Smooth muscle cell (in vitro differentiated cells): ENCODE results near the gene ALDH1A2. TPM values are rescaled to one million over a fixed set of nuclear protein-coding genes. Genes with fewer than 3 reads are reported as not detected.

Experiments
- DNase-seq: peaks from one replicate; lab custom pipeline; 2025; ENCODE audit not compliant: unreplicated experiment; lab: John Stamatoyannopoulos, UW
- H2AFZ ChIP-seq: fragments of 200-600 bp; sonication (generic); 2 replicates; pipeline ENCODE4 v1.6.0; 2016; ENCODE audit warnings: antibody characterized with exemption, low read depth, mild to moderate bottlenecking
- H3F3A ChIP-seq: fragments of 200-600 bp; sonication (generic); 2 replicates; pipeline ENCODE4 v1.6.0; 2017; ENCODE audit warnings: antibody characterized with exemption, low read depth
- H3K27ac ChIP-seq: fragments of 200-600 bp; sonication (generic); 2 replicates; pipeline ENCODE4 v1.5.1; 2016; ENCODE audit warnings: low read depth, mild to moderate bottlenecking
- H3K27me3 ChIP-seq: fragments of 200-600 bp; sonication (generic); 2 replicates; pipeline ENCODE4 v1.6.1; 2016; ENCODE audit warnings: low read depth, mild to moderate bottlenecking
- H3K36me3 ChIP-seq: fragments of 200-600 bp; sonication (generic); 2 replicates; pipeline ENCODE4 v1.5.1; 2016; ENCODE audit warnings: low read depth
- H3K4me1 ChIP-seq: fragments of 200-600 bp; sonication (generic); 2 replicates; pipeline ENCODE4 v1.5.1; 2016; ENCODE audit warnings: low read depth
- H3K4me2 ChIP-seq: fragments of 200-600 bp; sonication (generic); 2 replicates; pipeline ENCODE4 v1.6.0; 2016; ENCODE audit warnings: mild to moderate bottlenecking
- H3K4me3 ChIP-seq: fragments of 200-600 bp; sonication (generic); 2 replicates; pipeline ENCODE4 v1.5.1; 2016; ENCODE audit warnings: mild to moderate bottlenecking
- H3K79me2 ChIP-seq: fragments of 200-600 bp; sonication (generic); 2 replicates; pipeline ENCODE4 v1.6.0; 2016; ENCODE audit warnings: low read depth, mild to moderate bottlenecking
- H3K9ac ChIP-seq: fragments of 200-600 bp; sonication (generic); 2 replicates; pipeline ENCODE4 v1.6.0; 2016; ENCODE audit warnings: low read depth
- H3K9me3 ChIP-seq: fragments of 200-600 bp; sonication (generic); replicated peaks from 2 replicates; pipeline ENCODE4 v1.5.1; 2016; ENCODE audit warnings: low read depth
- H4K20me1 ChIP-seq: fragments of 200-600 bp; sonication (generic); 2 replicates; pipeline ENCODE4 v1.6.0; 2016; ENCODE audit warnings: low read depth
- WGBS: methylation state at CpG from one replicate; pipeline ENCODE4 v1.1.7; 2016; ENCODE audit warnings: low lambda C conversion rate; 5-methylcytosine and 5-hydroxymethylcytosine counted together
- polyA plus RNA-seq: library from polyadenylated mRNA; unstranded; fragments of >200 nt; fragmentation: Nextera tagmentation; extraction: Ambion mirVana; gene quantifications from 2 replicates; pipeline ENCODE4 v1.2.1, GENCODE V29; 2016
- total RNA-seq: library from RNA; depleted of rRNA; stranded (reverse); fragments of >200 nt; gene quantifications from 2 replicates; pipeline ENCODE4 v1.2.3, GENCODE V29; 2014
- TF ChIP-seq, protein P1 (sequence below): fragments of 200-600 bp; sonication (generic); IDR thresholded peaks from 2 replicates; pipeline ENCODE4 v1.5.1; 2017; ENCODE audit warnings: borderline replicate concordance, mild to moderate bottlenecking, antibody characterized with exemption; ENCODE audit not compliant: insufficient read depth, poor library complexity, severe bottlenecking

Gene ALDH1A2
- total and polyA plus RNA-seq, 2 experiments from 2014 or later = 0.49 to 2.9 TPM

DNA sequence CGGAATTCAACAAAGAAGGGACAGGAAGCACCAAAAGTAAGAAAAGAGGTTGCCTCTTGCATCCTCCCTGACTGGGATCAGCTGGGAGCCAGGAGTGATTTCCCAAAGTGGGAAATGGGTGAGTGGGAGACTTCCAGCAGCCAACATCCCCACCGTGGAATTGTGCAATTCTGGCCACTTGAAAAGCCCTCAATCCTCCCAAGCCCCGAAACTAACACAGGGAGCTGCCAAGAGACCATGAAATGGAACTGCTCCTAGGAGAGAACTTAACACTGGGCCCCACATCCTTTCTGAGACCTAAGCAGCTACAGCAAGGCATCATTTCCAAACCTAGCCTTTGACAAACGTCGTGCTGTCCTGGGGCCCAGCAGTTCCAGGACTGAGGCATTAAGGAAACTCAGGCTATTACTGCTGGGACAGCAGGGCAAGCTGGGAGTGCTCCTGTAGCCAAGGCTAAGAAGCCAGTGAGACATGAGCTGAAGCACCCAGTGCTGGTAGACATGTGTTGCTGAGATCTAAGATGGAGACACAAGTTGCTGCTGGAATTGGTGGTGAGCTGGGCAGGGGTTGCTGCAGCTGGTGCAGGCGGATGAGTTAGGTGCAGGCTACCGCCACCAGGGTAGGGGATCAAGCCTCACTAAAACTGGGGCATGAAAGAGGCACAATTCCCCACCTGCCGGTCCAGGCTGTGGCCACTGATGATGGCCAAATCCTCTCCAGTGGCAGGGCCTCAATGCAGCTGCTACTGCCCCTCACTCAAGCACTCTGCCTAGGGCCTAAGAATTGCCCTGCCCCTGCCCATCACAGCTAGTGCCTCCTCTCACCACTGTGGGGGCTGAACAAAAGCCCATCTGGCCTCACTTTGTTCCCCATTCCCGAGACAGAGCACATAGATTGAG, 43.9 kb downstream of the ALDH1A2 start:
- no peaks in the 10 kb centered on the region for H3K36me3 ChIP-seq
- peaks cover 8% of the 10 kb centered on the region for H3K9me3 ChIP-seq
- DNase-seq = no peak
- H3K27ac ChIP-seq = no peak overlapping the region
- TF ChIP-seq, protein P1, sequence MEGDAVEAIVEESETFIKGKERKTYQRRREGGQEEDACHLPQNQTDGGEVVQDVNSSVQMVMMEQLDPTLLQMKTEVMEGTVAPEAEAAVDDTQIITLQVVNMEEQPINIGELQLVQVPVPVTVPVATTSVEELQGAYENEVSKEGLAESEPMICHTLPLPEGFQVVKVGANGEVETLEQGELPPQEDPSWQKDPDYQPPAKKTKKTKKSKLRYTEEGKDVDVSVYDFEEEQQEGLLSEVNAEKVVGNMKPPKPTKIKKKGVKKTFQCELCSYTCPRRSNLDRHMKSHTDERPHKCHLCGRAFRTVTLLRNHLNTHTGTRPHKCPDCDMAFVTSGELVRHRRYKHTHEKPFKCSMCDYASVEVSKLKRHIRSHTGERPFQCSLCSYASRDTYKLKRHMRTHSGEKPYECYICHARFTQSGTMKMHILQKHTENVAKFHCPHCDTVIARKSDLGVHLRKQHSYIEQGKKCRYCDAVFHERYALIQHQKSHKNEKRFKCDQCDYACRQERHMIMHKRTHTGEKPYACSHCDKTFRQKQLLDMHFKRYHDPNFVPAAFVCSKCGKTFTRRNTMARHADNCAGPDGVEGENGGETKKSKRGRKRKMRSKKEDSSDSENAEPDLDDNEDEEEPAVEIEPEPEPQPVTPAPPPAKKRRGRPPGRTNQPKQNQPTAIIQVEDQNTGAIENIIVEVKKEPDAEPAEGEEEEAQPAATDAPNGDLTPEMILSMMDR = no peak
- H3F3A ChIP-seq = peaks cover 5% of the 10 kb centered on the region
- H2AFZ ChIP-seq = no peak overlapping the region
- H3K27me3 ChIP-seq = no peaks in the 10 kb centered on the region
- no peak overlapping the region for H3K4me3 ChIP-seq
- H3K9ac ChIP-seq = no peak overlapping the region
- no peak overlapping the region for H3K4me2 ChIP-seq
- WGBS = 88% methylated on average over 8 of the region's 9 CpGs
- no peaks in the 10 kb centered on the region for H4K20me1 ChIP-seq
- no peaks in the 10 kb centered on the region for H3K4me1 ChIP-seq
- no peaks in the 10 kb centered on the region for H3K79me2 ChIP-seq

GRCh38 chr15:58019503-58020376, 45.8 kb downstream of the ALDH1A2 start:
- Histone ChIP-seq H2AFZ (peak overlapping the region; percentile 52), H3K9me3 (no peaks in the 10 kb centered on the region), H3K79me2 (no peaks in the 10 kb centered on the region), H3K9ac (no peak overlapping the region), H3F3A (peaks cover 5% of the 10 kb centered on the region), H3K4me2 (peak overlapping the region; percentile 53), H3K4me3 (no peak overlapping the region), H3K36me3 (no peaks in the 10 kb centered on the region), H4K20me1 (no peaks in the 10 kb centered on the region), H3K27ac (peak overlapping the region; percentile 64), H3K27me3 (no peaks in the 10 kb centered on the region), H3K4me1 (no peaks in the 10 kb centered on the region)
- TF ChIP-seq, protein P1 = no peak
- no peak for DNase-seq
- WGBS = 72% methylated on average over 5 of the region's 5 CpGs

GRCh38 chr15:58017869-58018268, 47.6 kb downstream of the ALDH1A2 start:
- Histone ChIP-seq H3K9ac (no peak overlapping the region), H3K36me3 (no peaks in the 10 kb centered on the region), H3K27ac (no peak overlapping the region), H3K4me2 (no peak overlapping the region), H4K20me1 (no peaks in the 10 kb centered on the region), H3K4me3 (no peak overlapping the region), H3K79me2 (no peaks in the 10 kb centered on the region), H3K27me3 (no peaks in the 10 kb centered on the region), H2AFZ (no peak overlapping the region), H3K9me3 (no peaks in the 10 kb centered on the region), H3F3A (peaks cover 5% of the 10 kb centered on the region), H3K4me1 (no peaks in the 10 kb centered on the region)
- no peak for DNase-seq
- WGBS = 100% methylated on average over 1 of the region's 1 CpG
- TF ChIP-seq, protein P1 = no peak
